Measurements from ENCODE around the gene MAP4.

The MAP4 gene

GRCh38 chr3:47994180-47994579 lies 22.0 kb downstream of the MAP4 start:
- no peaks in the 10 kb centered on the region for H3K9me3 ChIP-seq (ENCODE audit: control insufficient read depth in 1 of 2, low read length in 2 of 2)
- H3K27me3 ChIP-seq (ENCODE audit: control insufficient read depth in 1 of 2, insufficient read depth in 2 of 2, low read length in 2 of 2), result no peaks in the 10 kb centered on the region
- peaks cover 0 to 6% of the 10 kb centered on the region in 2 donors for H3K36me3 ChIP-seq (ENCODE audit: control insufficient read depth in 1 of 2, insufficient read depth in 2 of 2, low read length in 2 of 2)
- H3K4me3 ChIP-seq (ENCODE audit: low read depth in 1 of 2, low read length in 2 of 2), result no peak overlapping the region
- no peaks in the 10 kb centered on the region for H3K4me1 ChIP-seq (ENCODE audit: control insufficient read depth in 1 of 2, insufficient read depth in 2 of 2, low read length in 2 of 2)
- no peak overlapping the region for H3K27ac ChIP-seq (ENCODE audit: low read depth, low read length)
- H3K9ac ChIP-seq (ENCODE audit: low read depth in 1 of 2, low read length in 2 of 2), result no peak overlapping the region

- H3K27ac ChIP-seq (ENCODE audit: low read depth, low read length), result no peak overlapping the region
- peaks cover 0 to 6% of the 10 kb centered on the region in 2 donors for H3K36me3 ChIP-seq (ENCODE audit: control insufficient read depth in 1 of 2, insufficient read depth in 2 of 2, low read length in 2 of 2)
- no peaks in the 10 kb centered on the region for H3K4me1 ChIP-seq (ENCODE audit: control insufficient read depth in 1 of 2, insufficient read depth in 2 of 2, low read length in 2 of 2)
- no peak overlapping the region for H3K9ac ChIP-seq (ENCODE audit: low read depth in 1 of 2, low read length in 2 of 2)
- H3K4me3 ChIP-seq (ENCODE audit: low read depth in 1 of 2, low read length in 2 of 2), result no peak overlapping the region
- H3K27me3 ChIP-seq (ENCODE audit: control insufficient read depth in 1 of 2, insufficient read depth in 2 of 2, low read length in 2 of 2), result no peaks in the 10 kb centered on the region
- no peaks in the 10 kb centered on the region for H3K9me3 ChIP-seq (ENCODE audit: control insufficient read depth in 1 of 2, low read length in 2 of 2)
Observed at GRCh38 chr3:47991341-47991740, 24.9 kb downstream of the MAP4 start.

GRCh38 chr3:47989981-47990440 lies 26.2 kb downstream of the MAP4 start:
- H3K4me3 ChIP-seq (ENCODE audit: low read depth in 1 of 2, low read length in 2 of 2), result no peak overlapping the region

GRCh38 chr3:47985381-47985780 lies 30.8 kb downstream of the MAP4 start:
- H3K9me3 ChIP-seq (ENCODE audit: control insufficient read depth in 1 of 2, low read length in 2 of 2), result no peaks in the 10 kb centered on the region
- H3K9ac ChIP-seq (ENCODE audit: low read depth in 1 of 2, low read length in 2 of 2), result no peak overlapping the region
- H3K36me3 ChIP-seq (ENCODE audit: control insufficient read depth in 1 of 2, insufficient read depth in 2 of 2, low read length in 2 of 2), result no peaks in the 10 kb centered on the region
- H3K27me3 ChIP-seq (ENCODE audit: control insufficient read depth in 1 of 2, insufficient read depth in 2 of 2, low read length in 2 of 2), result no peaks in the 10 kb centered on the region
- no peak overlapping the region for H3K4me3 ChIP-seq (ENCODE audit: low read depth in 1 of 2, low read length in 2 of 2)
- peaks cover 0 to 3% of the 10 kb centered on the region in 2 donors for H3K4me1 ChIP-seq (ENCODE audit: control insufficient read depth in 1 of 2, insufficient read depth in 2 of 2, low read length in 2 of 2)
- H3K27ac ChIP-seq (ENCODE audit: low read depth, low read length), result no peak overlapping the region

More at GRCh38 chr3:47989981-47990440, 26.2 kb downstream of the MAP4 start:
- H3K9me3 ChIP-seq (ENCODE audit: control insufficient read depth in 1 of 2, low read length in 2 of 2), result no peaks in the 10 kb centered on the region
- no peaks in the 10 kb centered on the region for H3K27me3 ChIP-seq (ENCODE audit: control insufficient read depth in 1 of 2, insufficient read depth in 2 of 2, low read length in 2 of 2)
- no peaks in the 10 kb centered on the region for H3K4me1 ChIP-seq (ENCODE audit: control insufficient read depth in 1 of 2, insufficient read depth in 2 of 2, low read length in 2 of 2)
- no peak overlapping the region for H3K9ac ChIP-seq (ENCODE audit: low read depth in 1 of 2, low read length in 2 of 2)
- no peak overlapping the region for H3K27ac ChIP-seq (ENCODE audit: low read depth, low read length)
- H3K36me3 ChIP-seq (ENCODE audit: control insufficient read depth in 1 of 2, insufficient read depth in 2 of 2, low read length in 2 of 2), result peaks cover 0 to 6% of the 10 kb centered on the region in 2 donors

- Histone ChIP-seq H3K4me3 (ENCODE audit: low read depth in 1 of 2, low read length in 2 of 2) (no peak overlapping the region), H3K27ac (ENCODE audit: low read depth, low read length) (no peak overlapping the region), H3K4me1 (ENCODE audit: control insufficient read depth in 1 of 2, insufficient read depth in 2 of 2, low read length in 2 of 2) (peaks cover 0 to 3% of the 10 kb centered on the region in 2 donors), H3K27me3 (ENCODE audit: control insufficient read depth in 1 of 2, insufficient read depth in 2 of 2, low read length in 2 of 2) (no peaks in the 10 kb centered on the region), H3K9me3 (ENCODE audit: control insufficient read depth in 1 of 2, low read length in 2 of 2) (no peaks in the 10 kb centered on the region), H3K36me3 (ENCODE audit: control insufficient read depth in 1 of 2, insufficient read depth in 2 of 2, low read length in 2 of 2) (no peaks in the 10 kb centered on the region), H3K9ac (ENCODE audit: low read depth in 1 of 2, low read length in 2 of 2) (no peak overlapping the region)
Observed at GRCh38 chr3:47984075-47984728, 32.0 kb downstream of the MAP4 start.

- Histone ChIP-seq H3K4me1 (ENCODE audit: control insufficient read depth in 1 of 2, insufficient read depth in 2 of 2, low read length in 2 of 2) (peaks cover 0 to 3% of the 10 kb centered on the region in 2 donors), H3K27me3 (ENCODE audit: control insufficient read depth in 1 of 2, insufficient read depth in 2 of 2, low read length in 2 of 2) (no peaks in the 10 kb centered on the region), H3K9ac (ENCODE audit: low read depth in 1 of 2, low read length in 2 of 2) (no peak overlapping the region), H3K36me3 (ENCODE audit: control insufficient read depth in 1 of 2, insufficient read depth in 2 of 2, low read length in 2 of 2) (peaks cover 0 to 4% of the 10 kb centered on the region in 2 donors), H3K27ac (ENCODE audit: low read depth, low read length) (no peak overlapping the region), H3K9me3 (ENCODE audit: control insufficient read depth in 1 of 2, low read length in 2 of 2) (no peaks in the 10 kb centered on the region), H3K4me3 (ENCODE audit: low read depth in 1 of 2, low read length in 2 of 2) (no peak overlapping the region)
Observed at GRCh38 chr3:47980795-47981194, 35.4 kb downstream of the MAP4 start.

- Histone ChIP-seq H3K36me3 (ENCODE audit: control insufficient read depth in 1 of 2, insufficient read depth in 2 of 2, low read length in 2 of 2) (peaks cover 0 to 9% of the 10 kb centered on the region in 2 donors), H3K9ac (ENCODE audit: low read depth in 1 of 2, low read length in 2 of 2) (no peak overlapping the region), H3K27ac (ENCODE audit: low read depth, low read length) (no peak overlapping the region), H3K4me1 (ENCODE audit: control insufficient read depth in 1 of 2, insufficient read depth in 2 of 2, low read length in 2 of 2) (peaks cover 0 to 3% of the 10 kb centered on the region in 2 donors), H3K9me3 (ENCODE audit: control insufficient read depth in 1 of 2, low read length in 2 of 2) (no peaks in the 10 kb centered on the region), H3K27me3 (ENCODE audit: control insufficient read depth in 1 of 2, insufficient read depth in 2 of 2, low read length in 2 of 2) (no peaks in the 10 kb centered on the region), H3K4me3 (ENCODE audit: low read depth in 1 of 2, low read length in 2 of 2) (no peak overlapping the region)
Observed at GRCh38 chr3:47979070-47979469, 37.1 kb downstream of the MAP4 start.

GRCh38 chr3:47978386-47978785 lies 37.8 kb downstream of the MAP4 start:
- Histone ChIP-seq H3K27me3 (ENCODE audit: control insufficient read depth in 1 of 2, insufficient read depth in 2 of 2, low read length in 2 of 2) (no peaks in the 10 kb centered on the region), H3K4me1 (ENCODE audit: control insufficient read depth in 1 of 2, insufficient read depth in 2 of 2, low read length in 2 of 2) (peaks cover 0 to 3% of the 10 kb centered on the region in 2 donors), H3K9me3 (ENCODE audit: control insufficient read depth in 1 of 2, low read length in 2 of 2) (no peaks in the 10 kb centered on the region), H3K4me3 (ENCODE audit: low read depth in 1 of 2, low read length in 2 of 2) (no peak overlapping the region), H3K9ac (ENCODE audit: low read depth in 1 of 2, low read length in 2 of 2) (no peak overlapping the region), H3K27ac (ENCODE audit: low read depth, low read length) (no peak overlapping the region), H3K36me3 (ENCODE audit: control insufficient read depth in 1 of 2, insufficient read depth in 2 of 2, low read length in 2 of 2) (peaks cover 0 to 9% of the 10 kb centered on the region in 2 donors)

GRCh38 chr3:47976135-47976732 lies 40.0 kb downstream of the MAP4 start:
- peaks cover 0 to 9% of the 10 kb centered on the region in 2 donors for H3K36me3 ChIP-seq (ENCODE audit: control insufficient read depth in 1 of 2, insufficient read depth in 2 of 2, low read length in 2 of 2)

GRCh38 chr3:47974974-47975470 lies 41.2 kb downstream of the MAP4 start:
- H3K27ac ChIP-seq (ENCODE audit: low read depth, low read length), result no peak overlapping the region
- H3K9me3 ChIP-seq (ENCODE audit: control insufficient read depth in 1 of 2, low read length in 2 of 2), result no peaks in the 10 kb centered on the region
- no peaks in the 10 kb centered on the region for H3K27me3 ChIP-seq (ENCODE audit: control insufficient read depth in 1 of 2, insufficient read depth in 2 of 2, low read length in 2 of 2)
- H3K4me1 ChIP-seq (ENCODE audit: control insufficient read depth in 1 of 2, insufficient read depth in 2 of 2, low read length in 2 of 2), result no peaks in the 10 kb centered on the region
- peaks cover 0 to 9% of the 10 kb centered on the region in 2 donors for H3K36me3 ChIP-seq (ENCODE audit: control insufficient read depth in 1 of 2, insufficient read depth in 2 of 2, low read length in 2 of 2)
- no peak overlapping the region for H3K4me3 ChIP-seq (ENCODE audit: low read depth in 1 of 2, low read length in 2 of 2)
- H3K9ac ChIP-seq (ENCODE audit: low read depth in 1 of 2, low read length in 2 of 2), result no peak overlapping the region

More at GRCh38 chr3:47976135-47976732, 40.0 kb downstream of the MAP4 start:
- Histone ChIP-seq H3K9ac (ENCODE audit: low read depth in 1 of 2, low read length in 2 of 2) (no peak overlapping the region), H3K4me1 (ENCODE audit: control insufficient read depth in 1 of 2, insufficient read depth in 2 of 2, low read length in 2 of 2) (peaks cover 0 to 3% of the 10 kb centered on the region in 2 donors), H3K27ac (ENCODE audit: low read depth, low read length) (no peak overlapping the region), H3K9me3 (ENCODE audit: control insufficient read depth in 1 of 2, low read length in 2 of 2) (no peaks in the 10 kb centered on the region), H3K4me3 (ENCODE audit: low read depth in 1 of 2, low read length in 2 of 2) (no peak overlapping the region), H3K27me3 (ENCODE audit: control insufficient read depth in 1 of 2, insufficient read depth in 2 of 2, low read length in 2 of 2) (no peaks in the 10 kb centered on the region)

Data from duodenal mucosa (tissue), 2 donors.